Breast epithelium (tissue), 3 donors: ENCODE results near the gene PRAMEF5.
"Not testable (repeated sequence)": the region's sequence is repeated elsewhere in the genome, so short reads cannot be mapped to it uniquely, and the experiment has no call there.

Experiments used
- CTCF ChIP-seq, 3 donors: fragments of 450-650 bp; IDR thresholded peaks; one replicate each; pipeline ENCODE4 v1.5.1; 2016 to 2017; ENCODE audit warnings: antibody characterized with exemption in 3 of 3, mild to moderate bottlenecking in 3 of 3, moderate library complexity in 3 of 3
- POLR2A ChIP-seq: fragments of 450-650 bp; IDR thresholded peaks from one replicate; pipeline ENCODE4 v1.6.1; 2016; ENCODE audit warnings: antibody characterized with exemption, mild to moderate bottlenecking, moderate library complexity

GRCh38 chr1:13303239-13303638 is 49.2 kb downstream of the PRAMEF5 start, which contains the start of gene PRAMEF33:
- TF ChIP-seq CTCF (IDR thresholded peaks at IDR 0.05); POLR2A: not testable (repeated sequence)
